ENCODE results near the gene SARDH.

GRCh38 chr9:133731876-133732638 lies 6.1 kb downstream of the SARDH start:
- TF ChIP-seq CREBL2 (CRISPR knock-in tag; IDR thresholded peaks at IDR 0.05; ENCODE audit: borderline replicate concordance), result no peak
- TF ChIP-seq POLR2A (IDR thresholded peaks at IDR 0.05; ENCODE audit: insufficient read depth in 1 of 2, low read depth in 2 of 2, low read length in 2 of 2), result no peak
- TF ChIP-seq KDM1A (CRISPR knock-in tag; IDR thresholded peaks at IDR 0.05), result no peak
